ENCODE data around the gene PPP1R12B. TPM values are rescaled to one million over a fixed set of nuclear protein-coding genes. Genes with fewer than 3 reads are reported as not detected.
"Not testable (repeated sequence)": the region's sequence is repeated elsewhere in the genome, so short reads cannot be mapped to it uniquely, and the experiment has no call there.

The PPP1R12B gene
- total RNA-seq, 4 donors from 2014 or later: 68.1 to 153 (median 116) TPM

- no peak overlapping the region for H3K4me3 ChIP-seq
- no peaks in the 10 kb centered on the region for H3K27me3 ChIP-seq
- DNase-seq (ENCODE audit: low spot score in 2 of 2): no peak
- H3K4me1 ChIP-seq: peaks cover 0 to 29% (median 0%) of the 10 kb centered on the region in 4 donors
- H3K27ac ChIP-seq: no peak overlapping the region
- no peaks in the 10 kb centered on the region for H3K9me3 ChIP-seq
- no peaks in the 10 kb centered on the region for H3K36me3 ChIP-seq
- no peak for TF ChIP-seq CTCF (IDR thresholded peaks at IDR 0.05)
- no peak for TF ChIP-seq POLR2A (IDR thresholded peaks at IDR 0.05)
- no peak for TF ChIP-seq EP300 (IDR thresholded peaks at IDR 0.05)
These were observed 48.8 kb downstream of the PPP1R12B start for GRCh38 chr1:202397256-202397655.

GRCh38 chr1:202398439-202398838 is 49.9 kb downstream of the PPP1R12B start:
- not testable (repeated sequence) for H3K27me3 ChIP-seq; H3K4me3 ChIP-seq; DNase-seq (ENCODE audit: low spot score in 2 of 2); H3K27ac ChIP-seq; H3K36me3 ChIP-seq; H3K9me3 ChIP-seq
- peaks cover 0 to 29% (median 0%) of the 10 kb centered on the region in 4 donors for H3K4me1 ChIP-seq
- WGBS, 2 donors: 95% methylated on average over 1 of the region's 1 CpG

GRCh38 chr1:202401771-202402170 is 53.3 kb downstream of the PPP1R12B start:
- H3K9me3 ChIP-seq; DNase-seq (ENCODE audit: low spot score in 2 of 2); H3K4me3 ChIP-seq; H3K27ac ChIP-seq; H3K27me3 ChIP-seq; H3K36me3 ChIP-seq: not testable (repeated sequence)
- 22 to 60% methylated on average over 1 of the region's 1 CpG for WGBS, 2 donors
- H3K4me1 ChIP-seq: peaks cover 0 to 19% (median 0%) of the 10 kb centered on the region in 4 donors

GRCh38 chr1:202403381-202403780 is 54.9 kb downstream of the PPP1R12B start:
- not testable (repeated sequence) for DNase-seq (ENCODE audit: low spot score in 2 of 2); H3K36me3 ChIP-seq; H3K4me1 ChIP-seq; H3K4me3 ChIP-seq; H3K27ac ChIP-seq; H3K27me3 ChIP-seq; H3K9me3 ChIP-seq
- WGBS, 2 donors: 49 to 53% methylated on average over 2 of the region's 2 CpGs

GRCh38 chr1:202405928-202406327 is 57.4 kb downstream of the PPP1R12B start:
- Histone ChIP-seq H3K27ac (no peak overlapping the region), H3K27me3 (no peaks in the 10 kb centered on the region), H3K9me3 (no peaks in the 10 kb centered on the region), H3K36me3 (no peaks in the 10 kb centered on the region), H3K4me1 (peaks cover 0 to 12% (median 0%) of the 10 kb centered on the region in 4 donors), H3K4me3 (no peak overlapping the region)
- TF ChIP-seq POLR2A (IDR thresholded peaks at IDR 0.05) (no peak), EP300 (IDR thresholded peaks at IDR 0.05) (peak in 1 of 2 donors; percentile 13), CTCF (IDR thresholded peaks at IDR 0.05) (no peak)
- DNase-seq (ENCODE audit: low spot score in 2 of 2): no peak
- WGBS, 2 donors: 88 to 97% methylated on average over 1 of the region's 1 CpG

- DNase-seq (ENCODE audit: low spot score in 2 of 2); H3K27me3 ChIP-seq; H3K36me3 ChIP-seq; H3K4me3 ChIP-seq; H3K27ac ChIP-seq; H3K9me3 ChIP-seq: not testable (repeated sequence)
- peaks cover 0 to 20% (median 0%) of the 10 kb centered on the region in 4 donors for H3K4me1 ChIP-seq
- WGBS, 2 donors: 83 to 84% methylated on average over 2 of the region's 2 CpGs
These were observed 58.4 kb downstream of the PPP1R12B start for GRCh38 chr1:202406896-202407295.

- WGBS, 2 donors: 79 to 98% methylated on average over 2 of the region's 2 CpGs
- not testable (repeated sequence) for H3K4me3 ChIP-seq; H3K27me3 ChIP-seq; H3K36me3 ChIP-seq; DNase-seq (ENCODE audit: low spot score in 2 of 2); H3K9me3 ChIP-seq; H3K27ac ChIP-seq
- H3K4me1 ChIP-seq: peaks cover 0 to 20% (median 0%) of the 10 kb centered on the region in 4 donors
These were observed 58.9 kb downstream of the PPP1R12B start for GRCh38 chr1:202407378-202407777.

- not testable (repeated sequence) for H3K27ac ChIP-seq; H3K4me3 ChIP-seq; H3K27me3 ChIP-seq; H3K36me3 ChIP-seq; H3K9me3 ChIP-seq; DNase-seq (ENCODE audit: low spot score in 2 of 2)
- peaks cover 0 to 20% (median 0%) of the 10 kb centered on the region in 4 donors for H3K4me1 ChIP-seq
- 57 to 63% methylated on average over 2 of the region's 2 CpGs for WGBS, 2 donors
These were observed 61.8 kb downstream of the PPP1R12B start for GRCh38 chr1:202410251-202410650.

GRCh38 chr1:202410854-202411357 is 62.4 kb downstream of the PPP1R12B start:
- not testable (repeated sequence) for H3K27me3 ChIP-seq; H3K4me3 ChIP-seq; H3K27ac ChIP-seq; DNase-seq (ENCODE audit: low spot score in 2 of 2); H3K9me3 ChIP-seq; H3K36me3 ChIP-seq
- WGBS, 2 donors: 50% methylated on average over 5 of the region's 5 CpGs
- peaks cover 0 to 20% (median 0%) of the 10 kb centered on the region in 4 donors for H3K4me1 ChIP-seq
